SIG-M5 (cell line): Measurements from ENCODE around the gene HSPH1.

Source experiments
- DNase-seq: peaks from one replicate; lab custom pipeline; 2025; lab: John Stamatoyannopoulos, UW

HSPH1 gene

DNA sequence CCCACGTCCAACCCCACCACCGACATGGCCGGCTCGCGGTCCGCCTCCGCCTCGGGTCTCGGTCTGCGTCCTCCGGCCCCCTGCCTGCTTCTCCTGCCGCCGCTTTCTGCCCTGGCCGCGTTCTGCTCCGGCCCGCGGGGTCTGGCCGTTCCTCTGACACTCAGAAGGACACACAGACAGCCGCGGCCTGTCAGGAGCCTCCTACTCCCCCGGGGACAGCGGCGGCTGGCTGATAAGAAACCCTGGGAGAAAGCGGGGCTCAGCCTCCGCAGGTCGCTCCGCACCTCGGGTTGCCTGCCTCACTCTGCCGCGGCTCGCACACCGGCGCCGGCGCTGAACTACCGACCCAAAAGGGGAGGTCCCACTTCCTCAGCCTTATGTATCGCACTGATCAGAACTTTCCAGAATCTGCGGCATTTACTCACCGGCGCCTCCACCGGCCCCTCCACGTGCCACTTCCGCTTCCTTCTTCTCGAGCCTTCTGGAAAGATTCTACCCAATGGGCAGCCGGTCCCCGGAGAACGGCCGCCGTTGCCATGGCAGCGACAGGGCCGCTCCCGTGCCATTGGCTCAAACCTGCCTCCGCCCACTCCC is at the start of gene HSPH1:
HSPH1 (minus strand) TSS at position 348 of the 594 bp plus-strand sequence; CDS start at position 26, 322 bp downstream.
- DNase-seq, result peak; percentile 95

DNA sequence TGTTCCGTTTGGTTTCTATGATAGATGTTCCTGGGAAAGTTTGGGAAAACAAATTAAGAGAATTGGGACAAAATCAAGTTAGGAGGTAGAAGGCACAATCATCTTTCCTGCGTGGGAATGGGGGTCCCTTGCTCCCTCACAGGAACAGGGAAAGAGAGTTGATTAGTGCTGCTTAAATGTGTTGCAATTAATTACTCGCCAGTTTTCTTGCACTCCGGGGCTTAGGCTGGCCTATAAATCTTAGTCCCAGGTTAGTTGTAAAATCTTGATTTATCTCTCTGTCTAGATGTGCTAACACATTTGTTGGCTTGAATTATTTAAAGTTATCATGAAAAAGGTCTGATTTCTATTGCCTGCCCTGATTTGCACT is 48.1 kb upstream of the HSPH1 start:
- no peak for DNase-seq

DNA sequence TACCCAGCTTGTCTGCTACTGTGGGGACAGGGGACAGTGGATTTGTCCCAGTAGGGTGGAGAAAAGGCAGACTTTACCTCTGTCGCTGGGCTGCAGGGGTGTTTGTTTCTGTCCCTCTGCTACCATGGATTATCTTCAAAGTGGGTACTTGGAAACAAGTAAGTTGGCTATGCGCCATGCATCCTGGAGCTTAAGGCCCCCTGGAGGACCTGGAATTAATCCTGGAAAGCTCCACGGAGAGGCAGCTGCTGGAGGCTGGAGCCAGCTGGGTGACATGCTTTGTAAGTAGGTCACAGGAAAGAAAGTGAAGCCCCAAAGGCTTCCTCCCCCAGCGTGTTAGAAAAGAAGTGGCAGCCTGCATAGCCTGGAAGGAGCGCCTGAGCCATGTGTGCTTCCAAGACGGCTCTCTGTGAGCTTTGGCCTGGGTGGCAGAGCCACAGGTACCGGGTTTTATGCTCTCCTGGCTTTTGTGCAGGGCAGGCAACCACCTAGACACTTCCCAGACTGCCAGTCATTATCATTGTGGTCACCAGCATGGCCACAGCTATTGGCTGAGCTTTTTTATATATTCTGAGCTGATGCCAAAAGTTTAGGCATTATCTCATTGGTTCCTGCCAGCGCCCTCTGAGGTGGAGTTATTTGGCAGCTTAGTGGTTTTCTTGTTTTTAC is 47.6 kb upstream of the HSPH1 start:
- no peak for DNase-seq

DNA sequence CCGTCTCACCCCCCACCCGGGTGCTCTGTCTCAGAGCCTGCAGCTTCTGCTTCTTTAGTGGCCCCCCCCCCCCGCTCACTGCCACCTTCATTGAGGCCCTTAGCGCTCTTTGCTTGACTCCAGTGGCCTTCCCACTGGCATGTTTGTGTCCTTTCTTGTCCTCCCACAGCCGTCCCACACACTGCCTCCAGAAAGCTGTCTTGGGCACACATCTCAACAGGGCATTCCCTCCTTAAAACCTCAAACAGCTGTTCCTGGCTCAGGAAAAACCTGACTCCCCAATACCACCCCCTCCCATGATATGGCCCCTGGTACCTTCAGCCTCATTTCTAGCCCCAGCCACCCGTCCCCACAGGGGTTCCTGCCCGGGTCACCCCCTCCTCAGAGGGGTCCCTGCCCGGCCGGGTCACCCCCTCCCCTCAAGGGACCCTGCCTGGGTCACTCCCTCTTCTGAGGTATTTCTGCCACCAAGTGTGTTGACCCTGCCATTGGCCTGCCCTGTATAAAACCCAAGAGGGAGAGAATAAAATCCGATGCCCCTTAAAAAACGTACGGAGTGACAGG is 46.9 kb upstream of the HSPH1 start:
- DNase-seq, result no peak

DNA sequence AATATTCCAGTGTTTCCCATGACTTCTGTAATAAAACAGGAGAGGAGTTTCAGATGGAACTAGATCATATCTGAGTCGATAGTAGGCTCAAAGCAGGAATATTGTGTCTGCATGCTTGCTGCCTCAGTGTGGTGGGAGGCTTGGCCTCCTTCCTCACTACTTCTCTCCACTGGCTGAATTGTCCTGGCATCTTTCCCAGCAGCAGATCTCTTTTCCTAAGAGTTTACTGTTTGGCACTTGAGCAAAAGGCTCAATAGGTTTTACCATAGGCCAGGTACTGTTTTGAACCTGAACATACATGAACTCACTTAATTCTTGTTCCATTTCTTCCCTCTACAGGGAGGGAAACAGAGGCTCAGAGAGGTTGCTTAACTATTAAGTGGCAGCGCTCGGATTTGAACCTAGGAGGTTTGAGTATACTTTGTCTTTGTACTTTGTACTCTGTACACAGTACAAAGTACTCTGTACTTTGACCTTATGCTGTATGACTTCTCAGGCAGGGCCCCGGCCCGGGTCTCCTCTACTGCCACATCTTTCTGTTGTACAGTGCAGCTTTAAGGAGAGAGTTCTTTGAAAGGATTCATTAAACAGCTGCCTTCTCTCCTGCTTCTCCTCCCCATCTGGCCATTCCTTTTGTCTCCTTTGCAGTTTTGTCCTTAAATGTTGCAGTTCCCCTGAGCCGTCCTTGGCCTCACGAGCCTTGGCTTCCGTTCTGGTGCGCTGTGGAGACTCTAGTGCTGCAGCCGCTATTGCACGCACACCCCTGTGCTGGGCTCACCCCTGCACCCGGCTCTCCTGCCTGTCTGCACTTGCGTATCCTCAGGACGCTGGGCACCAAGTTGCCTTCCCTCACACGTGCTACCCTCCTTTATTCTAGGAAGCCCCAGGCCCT is 46.2 kb upstream of the HSPH1 start:
- DNase-seq, result no peak

DNA sequence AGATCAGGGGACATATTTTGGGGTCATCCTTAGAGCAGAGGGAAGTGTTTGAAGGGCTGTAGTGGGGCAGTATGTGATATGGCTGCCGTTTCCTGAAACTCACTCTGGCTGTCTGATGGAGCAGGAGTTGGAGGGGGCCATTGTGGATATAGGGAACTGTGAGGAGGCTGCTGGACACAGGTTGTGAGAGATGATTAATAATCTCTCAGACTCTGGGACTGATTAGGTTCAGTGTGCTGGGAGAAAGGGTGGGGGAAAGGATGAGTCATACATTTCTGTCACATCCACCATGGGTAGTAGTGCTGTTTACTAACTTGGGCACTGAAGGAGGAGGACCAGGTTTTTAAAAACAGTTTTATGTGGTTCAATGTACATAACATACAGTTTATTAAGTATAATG is 42.9 kb upstream of the HSPH1 start:
- DNase-seq, result no peak

DNA sequence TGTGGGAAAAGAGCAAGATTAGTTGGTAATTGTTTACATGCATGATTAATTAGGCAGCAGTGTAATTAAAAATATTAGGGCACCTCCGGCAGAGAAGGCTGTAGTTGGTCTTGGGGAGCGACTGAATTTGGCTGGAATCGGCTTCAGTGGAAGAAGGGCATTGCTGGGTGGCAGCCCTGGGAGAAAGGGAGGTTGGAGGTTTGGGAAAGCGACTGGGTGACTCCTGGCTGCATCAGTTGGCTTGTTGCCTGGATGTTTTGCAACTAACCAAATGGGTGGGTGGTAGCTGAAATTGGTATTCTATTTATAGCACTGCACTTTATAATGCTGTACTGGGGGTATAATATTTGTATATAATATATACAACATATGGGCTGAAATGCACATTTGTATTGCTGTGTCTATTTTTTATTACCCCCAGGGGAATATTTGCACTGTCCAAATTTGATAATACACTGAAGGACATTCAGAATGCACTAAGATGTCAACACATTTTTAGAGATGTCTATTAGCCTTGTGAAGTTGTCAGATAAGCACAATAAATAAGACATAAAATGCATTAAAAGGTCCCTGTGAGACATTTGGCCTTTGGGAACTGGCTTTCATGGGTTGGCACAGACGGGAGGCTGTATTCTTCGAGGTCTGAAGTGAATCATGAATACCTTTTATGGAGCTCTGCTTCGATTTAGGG is 39.8 kb upstream of the HSPH1 start:
- no peak for DNase-seq

- no peak for DNase-seq
Observed at GRCh38 chr13:31200637-31200971, 38.9 kb upstream of the HSPH1 start.

DNA sequence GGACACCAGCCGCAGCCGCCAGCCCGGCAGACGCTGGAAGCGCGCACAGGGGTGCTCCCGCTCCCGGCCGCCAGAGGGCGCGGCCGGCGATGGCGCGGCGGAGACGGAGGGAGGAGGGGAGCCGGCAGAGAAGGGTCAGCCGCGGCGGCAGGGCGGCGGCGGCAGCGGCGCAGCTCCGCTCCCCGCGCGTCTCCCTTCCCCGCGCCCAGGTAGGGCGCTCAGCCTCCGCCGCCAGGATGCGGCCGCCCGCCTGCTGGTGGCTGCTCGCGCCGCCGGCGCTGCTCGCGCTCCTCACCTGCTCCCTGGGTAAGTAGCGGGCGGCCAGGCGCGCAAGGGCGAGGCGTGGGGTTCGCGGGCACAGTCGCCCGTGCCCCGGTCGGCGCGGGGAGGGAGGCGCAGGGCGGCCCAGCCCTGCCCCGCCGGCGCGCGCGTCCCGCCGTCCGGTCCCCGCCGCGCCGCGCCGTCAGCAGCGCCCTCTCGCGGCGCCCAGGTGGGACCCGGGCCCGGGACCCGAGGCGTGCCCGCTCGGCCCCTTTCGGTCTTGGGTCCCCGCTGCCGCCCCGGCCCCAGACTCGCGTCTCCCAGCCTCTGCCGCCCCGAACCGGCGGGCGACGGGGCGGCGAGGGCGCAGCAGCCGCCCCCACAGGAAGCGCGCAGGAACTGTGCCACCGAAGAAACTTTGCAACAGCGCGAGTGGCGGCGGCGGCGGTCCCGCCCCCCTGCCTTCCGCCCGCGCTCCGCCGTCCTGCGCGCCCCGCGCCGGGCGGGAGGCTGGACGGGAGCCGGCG is 38.3 kb upstream of the HSPH1 start, which contains the start of gene B3GLCT:
B3GLCT (plus strand) TSS at position 127 of the 788 bp plus-strand sequence; CDS start at position 237, 110 bp downstream.
- DNase-seq, result no peak

- no peak for DNase-seq
Observed at GRCh38 chr13:31199527-31199848, 37.8 kb upstream of the HSPH1 start.

GRCh38 chr13:31198519-31198918 is 36.8 kb upstream of the HSPH1 start:
- DNase-seq, result no peak

GRCh38 chr13:31196992-31197391 is 35.3 kb upstream of the HSPH1 start:
- no peak for DNase-seq

DNA sequence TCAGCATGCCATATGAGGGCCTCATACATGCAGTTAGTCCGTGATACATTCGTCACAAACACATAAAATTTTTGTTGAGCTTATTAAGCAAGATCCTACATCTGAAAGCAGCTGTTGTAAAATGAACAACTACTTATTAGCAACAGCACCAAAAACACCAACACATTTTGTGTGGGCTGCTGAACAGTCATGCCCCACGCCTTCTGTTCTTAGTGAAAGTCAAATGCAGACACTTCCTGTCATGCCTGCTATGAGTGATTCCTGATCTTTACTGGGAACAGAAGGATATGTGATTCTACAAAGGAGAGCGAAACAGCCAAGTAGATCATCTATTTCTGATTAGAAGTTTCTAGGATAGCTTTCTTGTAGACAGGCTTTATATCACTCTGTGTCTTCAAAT is 33.9 kb upstream of the HSPH1 start:
- DNase-seq, result no peak

DNA sequence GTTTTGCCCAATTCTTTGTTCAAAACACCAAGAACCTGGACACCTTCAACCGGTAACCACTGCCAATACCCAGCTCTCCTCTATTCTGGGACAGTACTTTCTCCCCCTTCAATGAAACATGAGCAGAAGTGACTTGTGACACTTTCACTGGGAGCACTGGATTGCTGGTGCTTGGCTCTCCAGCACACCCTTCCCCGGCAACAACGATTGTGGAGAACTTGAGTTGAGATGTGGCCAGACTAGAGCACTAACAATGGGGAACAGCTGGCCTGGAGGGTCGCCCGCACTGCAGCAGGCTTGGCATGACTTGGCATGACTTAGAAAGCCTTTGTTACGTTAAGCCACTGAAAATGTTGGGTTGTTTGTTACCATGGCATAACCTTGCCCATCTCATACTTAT is 30.6 kb upstream of the HSPH1 start:
- no peak for DNase-seq

DNA sequence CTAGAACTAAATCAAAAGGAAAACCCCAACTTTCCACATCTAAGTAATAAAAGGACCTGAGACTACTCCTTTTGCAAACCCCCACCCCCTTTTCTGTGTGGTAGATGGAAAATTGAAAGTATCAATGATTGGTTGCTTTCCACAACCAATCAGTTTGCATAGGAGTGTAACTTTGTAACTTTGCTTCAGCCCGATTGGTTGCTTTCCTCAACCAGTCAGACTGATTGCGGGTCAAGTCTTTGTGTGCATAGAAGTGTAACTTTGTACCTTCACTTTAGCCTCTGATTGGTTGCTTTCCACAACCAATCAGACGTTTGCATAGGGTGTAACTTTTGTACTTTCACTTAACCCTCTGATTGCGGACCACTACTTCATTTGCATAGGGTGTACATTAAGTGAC is 30.0 kb upstream of the HSPH1 start:
- DNase-seq, result no peak

- DNase-seq, result no peak
Observed at GRCh38 chr13:31184981-31185645, 23.4 kb upstream of the HSPH1 start.

DNA sequence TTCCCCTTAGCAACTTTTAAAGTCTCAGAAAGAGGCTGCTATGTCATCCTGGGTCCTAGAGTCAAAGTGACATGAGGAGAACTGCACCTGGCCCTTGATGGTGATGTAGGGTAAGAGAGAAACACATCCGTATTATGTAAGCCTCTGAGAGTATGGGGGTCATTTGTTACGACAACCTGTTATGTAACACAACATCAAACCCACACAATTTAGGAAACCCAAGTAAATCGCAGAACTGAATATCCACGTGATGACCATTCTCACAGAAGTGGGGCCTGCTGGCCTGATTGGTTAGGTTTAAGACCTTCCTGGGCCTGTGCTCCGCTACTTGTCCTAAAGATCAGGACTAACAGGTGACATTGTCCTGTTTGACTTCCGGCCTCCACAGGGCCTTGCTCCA is 22.7 kb upstream of the HSPH1 start:
- no peak for DNase-seq

GRCh38 chr13:31182987-31183386 is 21.3 kb upstream of the HSPH1 start:
- no peak for DNase-seq

- DNase-seq, result no peak
Observed at GRCh38 chr13:31179754-31180153, 18.1 kb upstream of the HSPH1 start.

GRCh38 chr13:31179241-31179640 is 17.5 kb upstream of the HSPH1 start:
- no peak for DNase-seq
